Measurements from ENCODE around the gene ZNF646. TPM values are rescaled to one million over a fixed set of nuclear protein-coding genes. Genes with fewer than 3 reads are reported as not detected.
A peak's percentile ranks its signal among the peaks of the same experiment; 100 is the strongest.

The ZNF646 gene
- total and polyA plus RNA-seq, 2 of the 13 experiments (the other 11 are each of a cell fraction or from before 2014, with no cell fraction given): 3.4 to 10.9 TPM

- TF ChIP-seq, protein P1, sequence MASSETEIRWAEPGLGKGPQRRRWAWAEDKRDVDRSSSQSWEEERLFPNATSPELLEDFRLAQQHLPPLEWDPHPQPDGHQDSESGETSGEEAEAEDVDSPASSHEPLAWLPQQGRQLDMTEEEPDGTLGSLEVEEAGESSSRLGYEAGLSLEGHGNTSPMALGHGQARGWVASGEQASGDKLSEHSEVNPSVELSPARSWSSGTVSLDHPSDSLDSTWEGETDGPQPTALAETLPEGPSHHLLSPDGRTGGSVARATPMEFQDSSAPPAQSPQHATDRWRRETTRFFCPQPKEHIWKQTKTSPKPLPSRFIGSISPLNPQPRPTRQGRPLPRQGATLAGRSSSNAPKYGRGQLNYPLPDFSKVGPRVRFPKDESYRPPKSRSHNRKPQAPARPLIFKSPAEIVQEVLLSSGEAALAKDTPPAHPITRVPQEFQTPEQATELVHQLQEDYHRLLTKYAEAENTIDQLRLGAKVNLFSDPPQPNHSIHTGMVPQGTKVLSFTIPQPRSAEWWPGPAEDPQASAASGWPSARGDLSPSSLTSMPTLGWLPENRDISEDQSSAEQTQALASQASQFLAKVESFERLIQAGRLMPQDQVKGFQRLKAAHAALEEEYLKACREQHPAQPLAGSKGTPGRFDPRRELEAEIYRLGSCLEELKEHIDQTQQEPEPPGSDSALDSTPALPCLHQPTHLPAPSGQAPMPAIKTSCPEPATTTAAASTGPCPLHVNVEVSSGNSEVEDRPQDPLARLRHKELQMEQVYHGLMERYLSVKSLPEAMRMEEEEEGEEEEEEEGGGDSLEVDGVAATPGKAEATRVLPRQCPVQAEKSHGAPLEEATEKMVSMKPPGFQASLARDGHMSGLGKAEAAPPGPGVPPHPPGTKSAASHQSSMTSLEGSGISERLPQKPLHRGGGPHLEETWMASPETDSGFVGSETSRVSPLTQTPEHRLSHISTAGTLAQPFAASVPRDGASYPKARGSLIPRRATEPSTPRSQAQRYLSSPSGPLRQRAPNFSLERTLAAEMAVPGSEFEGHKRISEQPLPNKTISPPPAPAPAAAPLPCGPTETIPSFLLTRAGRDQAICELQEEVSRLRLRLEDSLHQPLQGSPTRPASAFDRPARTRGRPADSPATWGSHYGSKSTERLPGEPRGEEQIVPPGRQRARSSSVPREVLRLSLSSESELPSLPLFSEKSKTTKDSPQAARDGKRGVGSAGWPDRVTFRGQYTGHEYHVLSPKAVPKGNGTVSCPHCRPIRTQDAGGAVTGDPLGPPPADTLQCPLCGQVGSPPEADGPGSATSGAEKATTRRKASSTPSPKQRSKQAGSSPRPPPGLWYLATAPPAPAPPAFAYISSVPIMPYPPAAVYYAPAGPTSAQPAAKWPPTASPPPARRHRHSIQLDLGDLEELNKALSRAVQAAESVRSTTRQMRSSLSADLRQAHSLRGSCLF (CRISPR knock-in tag; IDR thresholded peaks at IDR 0.05; ENCODE audit: borderline replicate concordance): no peak
- TF ChIP-seq GPN1 (CRISPR knock-in tag; IDR thresholded peaks at IDR 0.05; ENCODE audit: borderline replicate concordance) (no peak), MIER3 (CRISPR knock-in tag; IDR thresholded peaks at IDR 0.05; ENCODE audit: borderline replicate concordance) (peak; percentile 57), RARA (CRISPR knock-in tag; IDR thresholded peaks at IDR 0.05) (peak; percentile 44; the same call in 1 of the 2 replicates), ZNF121 (CRISPR knock-in tag; IDR thresholded peaks at IDR 0.05) (peak; percentile 47; the same call in 1 of the 2 replicates), ZKSCAN1 (IDR thresholded peaks at IDR 0.05; ENCODE audit: low read length) (no peak), HNF1A (IDR thresholded peaks at IDR 0.05; ENCODE audit: low read depth) (0 out of 2 replicates have a peak, but pooled peaks have one; percentile 12), HNF1A (CRISPR knock-in tag; IDR thresholded peaks at IDR 0.05; ENCODE audit: borderline replicate concordance) (no peak), ZNF598 (CRISPR knock-in tag; IDR thresholded peaks at IDR 0.05; ENCODE audit: borderline replicate concordance) (peak; percentile 89; the same call in 1 of the 2 replicates), ZNF569 (CRISPR knock-in tag; IDR thresholded peaks at IDR 0.05; ENCODE audit: borderline replicate concordance) (no peak), FOXK1 (CRISPR knock-in tag; IDR thresholded peaks at IDR 0.05; ENCODE audit: borderline replicate concordance, low read depth) (peak; percentile 67; the same call in 1 of the 2 replicates), ZNF263 (CRISPR knock-in tag; IDR thresholded peaks at IDR 0.05) (no peak)
- TF ChIP-seq, protein P2, sequence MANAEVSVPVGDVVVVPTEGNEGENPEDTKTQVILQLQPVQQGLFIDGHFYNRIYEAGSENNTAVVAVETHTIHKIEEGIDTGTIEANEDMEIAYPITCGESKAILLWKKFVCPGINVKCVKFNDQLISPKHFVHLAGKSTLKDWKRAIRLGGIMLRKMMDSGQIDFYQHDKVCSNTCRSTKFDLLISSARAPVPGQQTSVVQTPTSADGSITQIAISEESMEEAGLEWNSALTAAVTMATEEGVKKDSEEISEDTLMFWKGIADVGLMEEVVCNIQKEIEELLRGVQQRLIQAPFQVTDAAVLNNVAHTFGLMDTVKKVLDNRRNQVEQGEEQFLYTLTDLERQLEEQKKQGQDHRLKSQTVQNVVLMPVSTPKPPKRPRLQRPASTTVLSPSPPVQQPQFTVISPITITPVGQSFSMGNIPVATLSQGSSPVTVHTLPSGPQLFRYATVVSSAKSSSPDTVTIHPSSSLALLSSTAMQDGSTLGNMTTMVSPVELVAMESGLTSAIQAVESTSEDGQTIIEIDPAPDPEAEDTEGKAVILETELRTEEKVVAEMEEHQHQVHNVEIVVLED (CRISPR knock-in tag; IDR thresholded peaks at IDR 0.05; ENCODE audit: borderline replicate concordance): peak; percentile 49; the same call in 1 of the 2 replicates
- TF ChIP-seq, protein P3, sequence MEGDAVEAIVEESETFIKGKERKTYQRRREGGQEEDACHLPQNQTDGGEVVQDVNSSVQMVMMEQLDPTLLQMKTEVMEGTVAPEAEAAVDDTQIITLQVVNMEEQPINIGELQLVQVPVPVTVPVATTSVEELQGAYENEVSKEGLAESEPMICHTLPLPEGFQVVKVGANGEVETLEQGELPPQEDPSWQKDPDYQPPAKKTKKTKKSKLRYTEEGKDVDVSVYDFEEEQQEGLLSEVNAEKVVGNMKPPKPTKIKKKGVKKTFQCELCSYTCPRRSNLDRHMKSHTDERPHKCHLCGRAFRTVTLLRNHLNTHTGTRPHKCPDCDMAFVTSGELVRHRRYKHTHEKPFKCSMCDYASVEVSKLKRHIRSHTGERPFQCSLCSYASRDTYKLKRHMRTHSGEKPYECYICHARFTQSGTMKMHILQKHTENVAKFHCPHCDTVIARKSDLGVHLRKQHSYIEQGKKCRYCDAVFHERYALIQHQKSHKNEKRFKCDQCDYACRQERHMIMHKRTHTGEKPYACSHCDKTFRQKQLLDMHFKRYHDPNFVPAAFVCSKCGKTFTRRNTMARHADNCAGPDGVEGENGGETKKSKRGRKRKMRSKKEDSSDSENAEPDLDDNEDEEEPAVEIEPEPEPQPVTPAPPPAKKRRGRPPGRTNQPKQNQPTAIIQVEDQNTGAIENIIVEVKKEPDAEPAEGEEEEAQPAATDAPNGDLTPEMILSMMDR (CRISPR knock-in tag; IDR thresholded peaks at IDR 0.05): no peak
Observed at GRCh38 chr16:31033709-31034492, 40.3 kb upstream of the ZNF646 start (continued).
